HCT116 (cell line): ENCODE data around the gene ZSCAN16. TPM values are rescaled to one million over a fixed set of nuclear protein-coding genes. Genes with fewer than 3 reads are reported as not detected.

Experiments used
- ATAC-seq: fragments of 200-7000 bp; cut with Tn5 transposase; 2 replicates; pipeline ENCODE4 v1.9.1; 2020; ENCODE audit warnings: mild to moderate bottlenecking, moderate library complexity
- BruUV-seq: library from RNA; stranded (reverse); fragments of 400-500 nt; replicated peaks from 2 replicates; lab custom pipeline; 2021; lab: Mats Ljungman, UMichigan
- CTCF ChIA-PET: fragments of 300-600 bp; sonication (Branson Sonifier 250); formaldehyde crosslinking; loops from one replicate; lab custom pipeline; 2021; ENCODE audit warnings: antibody characterized with exemption; lab: Charles Lee
- POLR2A ChIA-PET: fragments of 300-600, 350-600 bp; sonication (Branson Sonifier 250); formaldehyde crosslinking; loops from one replicate; lab custom pipeline; 2021; ENCODE audit warnings: antibody characterized with exemption; lab: Charles Lee
- RAD21 ChIA-PET, 2 experiments: fragments of 300-600 bp; sonication (Branson Sonifier 250); formaldehyde crosslinking; loops; one replicate each; lab custom pipeline; 2023; ENCODE audit warnings: low total read pairs in 2 of 2; ENCODE audit not compliant: uncharacterized antibody in 2 of 2, unreplicated experiment in 2 of 2, low non-redundant PET in 1 of 2; lab: Charles Lee
- DNase-seq: peaks from one replicate; pipeline ENCODE4 v3.0.0-alpha.2; 2010; ENCODE audit warnings: low read depth, low spot score
- H2AFZ ChIP-seq: fragments of 200-600 bp; shearing (Covaris generic), sonication (generic); 2 replicates; pipeline ENCODE4 v1.6.1; 2017; ENCODE audit warnings: low read depth, mixed run types, mixed read lengths, antibody characterized with exemption, low read length; ENCODE audit not compliant: poor library complexity, severe bottlenecking
- H3K27ac ChIP-seq: 2 replicates; pipeline ENCODE4 v1.5.1; 2012; ENCODE audit warnings: low read depth, low read length
- H3K27me3 ChIP-seq: fragments of 200-600 bp; sonication (generic); 2 replicates; pipeline ENCODE4 v1.6.1; 2016; ENCODE audit warnings: mixed run types, low read length, mixed read lengths; ENCODE audit not compliant: insufficient read depth
- H3K36me3 ChIP-seq, 2 experiments: fragments of 200-500 bp in 1 of 2; fragments of 200-600 bp in 1 of 2; sonication (Bioruptor generic) in 1 of 2; sonication (generic) in 1 of 2; 2 replicates each; pipeline versions ENCODE4 v1.5.1 to v1.6.1; 2014 to 2016; ENCODE audit warnings: low read length in 2 of 2, inconsistent platforms in 1 of 2, mixed read lengths in 1 of 2, mixed run types in 1 of 2; ENCODE audit not compliant: insufficient read depth in 2 of 2, control insufficient read depth in 1 of 2
- H3K4me1 ChIP-seq, 2 experiments: fragments of 200-600 bp in 1 of 2; sonication (generic) in 1 of 2; 2 replicates each; pipeline versions ENCODE4 v1.5.1 to v1.6.1; 2012 to 2017; ENCODE audit warnings: low read length in 2 of 2, inconsistent platforms in 1 of 2, mild to moderate bottlenecking in 1 of 2, mixed read lengths in 1 of 2, mixed run types in 1 of 2, moderate library complexity in 1 of 2; ENCODE audit not compliant: insufficient read depth in 2 of 2, control insufficient read depth in 1 of 2
- H3K4me2 ChIP-seq: fragments of 200-600 bp; sonication (generic); 2 replicates; pipeline ENCODE4 v1.6.1; 2017; ENCODE audit warnings: mixed run types, low read length, mixed read lengths
- H3K4me3 ChIP-seq, 2 experiments: fragments of 200-600 bp in 1 of 2; sonication (generic) in 1 of 2; replicated peaks in 1 of 2; 2 replicates each; pipeline ENCODE4 v1.5.1; 2011 to 2016; ENCODE audit warnings: low read length in 2 of 2, control low read depth in 1 of 2, low read depth in 1 of 2, mild to moderate bottlenecking in 1 of 2, mixed read lengths in 1 of 2, mixed run types in 1 of 2
- H3K79me2 ChIP-seq: fragments of 200-600 bp; sonication (generic); 2 replicates; pipeline ENCODE4 v1.6.1; 2017; ENCODE audit warnings: mild to moderate bottlenecking, mixed run types, low read length, moderate library complexity, mixed read lengths; ENCODE audit not compliant: insufficient read depth
- H3K9ac ChIP-seq: fragments of 200-600 bp; sonication (generic); 2 replicates; pipeline ENCODE4 v1.6.1; 2016; ENCODE audit warnings: low read length, mixed read lengths
- H3K9me2 ChIP-seq: fragments of 200-600 bp; sonication (generic), shearing (Covaris generic); 2 replicates; pipeline ENCODE4 v1.6.1; 2017; ENCODE audit warnings: mixed run types, mild to moderate bottlenecking, moderate library complexity; ENCODE audit not compliant: insufficient read depth
- H3K9me3 ChIP-seq, 2 experiments: fragments of 200-500 bp in 1 of 2; fragments of 200-600 bp in 1 of 2; sonication (Bioruptor generic) in 1 of 2; sonication (generic) in 1 of 2; 2 replicates each; pipeline ENCODE4 v1.6.1; 2014 to 2017; ENCODE audit warnings: low read length in 2 of 2, mixed read lengths in 2 of 2, inconsistent platforms in 1 of 2, low read depth in 1 of 2, mild to moderate bottlenecking in 1 of 2, mixed run types in 1 of 2, moderate library complexity in 1 of 2; ENCODE audit not compliant: control insufficient read depth in 1 of 2, insufficient read depth in 1 of 2
- H4K20me1 ChIP-seq: fragments of 200-600 bp; sonication (generic), shearing (Covaris generic); 2 replicates; pipeline ENCODE4 v1.6.1; 2017; ENCODE audit warnings: mixed run types, mild to moderate bottlenecking, moderate library complexity; ENCODE audit not compliant: insufficient read depth
- CEBPB ChIP-seq: IDR thresholded peaks from 2 replicates; pipeline ENCODE4 v1.6.1; 2012; ENCODE audit warnings: low read depth
- ELF1 ChIP-seq: IDR thresholded peaks from 2 replicates; pipeline ENCODE4 v1.6.1; 2012; ENCODE audit warnings: low read depth, borderline replicate concordance
- EZH2 ChIP-seq: fragments of 200-600 bp; sonication (generic); IDR thresholded peaks from 2 replicates; pipeline ENCODE4 v1.6.1; 2017; ENCODE audit warnings: antibody characterized with exemption, mixed run types
- FOSL1 ChIP-seq: IDR thresholded peaks from 2 replicates; pipeline ENCODE4 v1.6.1; 2012; ENCODE audit warnings: low read depth
- POLR2A ChIP-seq: IDR thresholded peaks from 2 replicates; pipeline ENCODE4 v1.7.0; 2011; ENCODE audit warnings: borderline replicate concordance; ENCODE audit not compliant: insufficient read depth, insufficient read length; ENCODE audit errors: extremely low read depth
- POLR2AphosphoS5 ChIP-seq: IDR thresholded peaks from 2 replicates; pipeline ENCODE4 v1.6.1; 2011; ENCODE audit warnings: mild to moderate bottlenecking, low read depth, low read length, moderate library complexity
- SIN3A ChIP-seq: IDR thresholded peaks from 2 replicates; pipeline ENCODE4 v1.6.1; 2012; ENCODE audit warnings: low read depth
- SRF ChIP-seq: IDR thresholded peaks from 2 replicates; pipeline ENCODE4 v1.6.1; 2012; ENCODE audit warnings: low read depth
- intact Hi-C: fragments of 100-400 bp; cut with micrococcal nuclease; formaldehyde crosslinking; loops from 2 replicates; pipeline ENCODE4 v1.10.0; 2022
- total RNA-seq: library from RNA; stranded (reverse); gene quantifications from one replicate; pipeline ENCODE4 v1.2.1, GENCODE V29; 2021; ENCODE audit not compliant: unreplicated experiment
- TF ChIP-seq, protein P1 (sequence below): IDR thresholded peaks from 2 replicates; pipeline ENCODE4 v1.6.1; 2011; ENCODE audit warnings: mild to moderate bottlenecking, low read length, moderate library complexity; ENCODE audit not compliant: insufficient replicate concordance; ENCODE audit errors: extremely low read depth

ZSCAN16 gene
- total RNA-seq, 1 experiment from 2014 or later: 5.0 TPM

DNA sequence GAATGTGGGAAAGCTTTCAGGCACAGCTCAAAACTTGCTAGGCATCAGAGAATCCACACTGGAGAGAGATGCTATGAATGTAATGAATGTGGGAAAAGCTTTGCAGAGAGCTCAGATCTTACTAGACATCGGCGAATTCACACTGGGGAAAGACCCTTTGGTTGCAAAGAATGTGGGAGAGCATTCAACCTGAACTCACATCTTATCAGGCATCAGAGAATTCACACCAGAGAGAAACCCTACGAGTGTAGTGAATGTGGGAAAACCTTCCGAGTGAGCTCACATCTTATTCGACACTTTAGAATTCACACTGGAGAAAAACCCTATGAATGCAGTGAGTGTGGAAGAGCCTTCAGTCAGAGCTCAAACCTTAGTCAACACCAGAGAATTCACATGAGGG lies 35.4 kb upstream of the ZSCAN16 start:
- ChIA-PET CTCF (no interaction called here), POLR2A (no interaction called here)
- DNase-seq: no peak
- H3K9ac ChIP-seq: no peak overlapping the region
- H3K36me3 ChIP-seq: peaks cover 34 to 44% of the 10 kb centered on the region in 2 experiments
- TF ChIP-seq EZH2 (no peak), POLR2A (no peak), CEBPB (no peak), FOSL1 (no peak), SIN3A (no peak), ELF1 (no peak), SRF (no peak), POLR2AphosphoS5 (no peak)
- TF ChIP-seq, protein P1, sequence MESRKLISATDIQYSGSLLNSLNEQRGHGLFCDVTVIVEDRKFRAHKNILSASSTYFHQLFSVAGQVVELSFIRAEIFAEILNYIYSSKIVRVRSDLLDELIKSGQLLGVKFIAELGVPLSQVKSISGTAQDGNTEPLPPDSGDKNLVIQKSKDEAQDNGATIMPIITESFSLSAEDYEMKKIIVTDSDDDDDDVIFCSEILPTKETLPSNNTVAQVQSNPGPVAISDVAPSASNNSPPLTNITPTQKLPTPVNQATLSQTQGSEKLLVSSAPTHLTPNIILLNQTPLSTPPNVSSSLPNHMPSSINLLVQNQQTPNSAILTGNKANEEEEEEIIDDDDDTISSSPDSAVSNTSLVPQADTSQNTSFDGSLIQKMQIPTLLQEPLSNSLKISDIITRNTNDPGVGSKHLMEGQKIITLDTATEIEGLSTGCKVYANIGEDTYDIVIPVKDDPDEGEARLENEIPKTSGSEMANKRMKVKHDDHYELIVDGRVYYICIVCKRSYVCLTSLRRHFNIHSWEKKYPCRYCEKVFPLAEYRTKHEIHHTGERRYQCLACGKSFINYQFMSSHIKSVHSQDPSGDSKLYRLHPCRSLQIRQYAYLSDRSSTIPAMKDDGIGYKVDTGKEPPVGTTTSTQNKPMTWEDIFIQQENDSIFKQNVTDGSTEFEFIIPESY: no peak
- TF ChIP-seq, all 23 proteins: peak for 0
- Histone ChIP-seq H3K4me1 (no peaks in the 10 kb centered on the region), H3K27ac (no peak overlapping the region), H3K9me2 (no peaks in the 10 kb centered on the region), H4K20me1 (no peaks in the 10 kb centered on the region), H2AFZ (no peak overlapping the region), H3K4me2 (no peak overlapping the region), H3K9me3 (peaks cover 9 to 16% of the 10 kb centered on the region in 2 experiments; a peak in 3 of 4 replicates), H3K79me2 (peaks cover 2% of the 10 kb centered on the region; the same call in 1 of the 2 replicates), H3K27me3 (no peaks in the 10 kb centered on the region), H3K4me3 (no peak overlapping the region)
- no peak for ATAC-seq
- RAD21 ChIA-PET: no interaction called here
- intact Hi-C loops: no loop called here
- BruUV-seq: no TSS peak
